ENCODE data around the gene SV2B. TPM values are rescaled to one million over a fixed set of nuclear protein-coding genes. Genes with fewer than 3 reads are reported as not detected.
"Not testable (repeated sequence)": the region's sequence is repeated elsewhere in the genome, so short reads cannot be mapped to it uniquely, and the experiment has no call there.

Gene SV2B
- total RNA-seq, 3 donors from 2014 or later = 0.44 to 4.9 (median 2.2) TPM

DNA sequence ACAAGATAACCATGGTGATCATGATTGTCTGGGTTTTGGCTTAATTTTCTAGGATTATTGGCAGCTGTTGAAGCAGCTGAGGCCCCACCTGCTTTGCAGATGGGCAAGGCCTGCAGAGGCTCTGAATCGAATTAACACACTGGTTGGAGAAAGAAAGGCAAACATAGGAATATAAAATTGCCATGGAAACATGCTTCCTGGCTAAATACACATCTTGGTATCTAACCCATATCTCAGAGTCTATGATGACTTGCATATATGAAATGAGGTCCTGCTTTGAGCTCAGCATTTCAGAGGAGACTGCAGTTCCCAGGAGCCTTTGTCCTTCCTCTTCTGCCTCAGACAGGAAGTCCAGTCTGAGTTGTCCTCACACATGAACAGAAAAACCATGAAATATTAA lies 24.3 kb upstream of the SV2B start:
- Histone ChIP-seq H3K36me3 (no peaks in the 10 kb centered on the region), H3K27me3 (no peaks in the 10 kb centered on the region), H3K9me3 (peaks cover 5 to 6% of the 10 kb centered on the region in 2 donors), H3K4me1 (no peaks in the 10 kb centered on the region), H3K4me3 (no peak overlapping the region), H3K27ac (no peak overlapping the region)
- DNase-seq (ENCODE audit: low spot score in 2 of 2) = no peak
- intact Hi-C loops (cut with DNase I; ENCODE audit: low total_unique reads) = no loop called here
- TF ChIP-seq POLR2A (IDR thresholded peaks at IDR 0.05) (no peak), POLR2AphosphoS5 (IDR thresholded peaks at IDR 0.05) (no peak)
- TF ChIP-seq, protein P1, sequence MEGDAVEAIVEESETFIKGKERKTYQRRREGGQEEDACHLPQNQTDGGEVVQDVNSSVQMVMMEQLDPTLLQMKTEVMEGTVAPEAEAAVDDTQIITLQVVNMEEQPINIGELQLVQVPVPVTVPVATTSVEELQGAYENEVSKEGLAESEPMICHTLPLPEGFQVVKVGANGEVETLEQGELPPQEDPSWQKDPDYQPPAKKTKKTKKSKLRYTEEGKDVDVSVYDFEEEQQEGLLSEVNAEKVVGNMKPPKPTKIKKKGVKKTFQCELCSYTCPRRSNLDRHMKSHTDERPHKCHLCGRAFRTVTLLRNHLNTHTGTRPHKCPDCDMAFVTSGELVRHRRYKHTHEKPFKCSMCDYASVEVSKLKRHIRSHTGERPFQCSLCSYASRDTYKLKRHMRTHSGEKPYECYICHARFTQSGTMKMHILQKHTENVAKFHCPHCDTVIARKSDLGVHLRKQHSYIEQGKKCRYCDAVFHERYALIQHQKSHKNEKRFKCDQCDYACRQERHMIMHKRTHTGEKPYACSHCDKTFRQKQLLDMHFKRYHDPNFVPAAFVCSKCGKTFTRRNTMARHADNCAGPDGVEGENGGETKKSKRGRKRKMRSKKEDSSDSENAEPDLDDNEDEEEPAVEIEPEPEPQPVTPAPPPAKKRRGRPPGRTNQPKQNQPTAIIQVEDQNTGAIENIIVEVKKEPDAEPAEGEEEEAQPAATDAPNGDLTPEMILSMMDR (IDR thresholded peaks at IDR 0.05) = no peak

DNA sequence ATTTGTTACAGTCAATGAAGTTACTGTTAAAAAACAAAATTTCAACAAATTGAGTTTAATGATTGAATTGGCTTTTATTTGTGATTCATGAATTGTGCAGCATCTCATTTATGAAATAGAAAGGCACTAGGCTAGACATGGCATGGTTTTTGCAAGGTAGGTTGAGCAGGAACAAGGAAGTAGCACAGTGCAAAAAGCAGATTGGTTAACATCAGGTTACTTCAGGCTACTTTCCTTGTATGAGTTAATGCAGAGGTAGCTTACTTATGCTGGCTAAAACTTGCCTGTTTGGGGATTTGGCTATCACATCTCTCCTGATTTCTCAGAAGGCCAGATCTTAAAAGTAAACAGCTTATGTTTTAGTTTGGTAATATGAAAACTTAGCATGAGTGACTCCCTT lies 23.0 kb upstream of the SV2B start:
- Histone ChIP-seq H3K27ac (no peak overlapping the region), H3K4me3 (no peak overlapping the region), H3K4me1 (no peaks in the 10 kb centered on the region), H3K9me3 (peaks cover 5 to 7% of the 10 kb centered on the region in 2 donors), H3K36me3 (no peaks in the 10 kb centered on the region), H3K27me3 (no peaks in the 10 kb centered on the region)
- intact Hi-C loops (cut with DNase I; ENCODE audit: low total_unique reads) = no loop called here
- DNase-seq (ENCODE audit: low spot score in 2 of 2) = no peak
- TF ChIP-seq POLR2AphosphoS5 (IDR thresholded peaks at IDR 0.05) (no peak), POLR2A (IDR thresholded peaks at IDR 0.05) (no peak)
- TF ChIP-seq, protein P1 (IDR thresholded peaks at IDR 0.05) = no peak

GRCh38 chr15:91093866-91094265 lies 6.2 kb upstream of the SV2B start:
- not testable (repeated sequence) for H3K4me1 ChIP-seq
- H3K27me3 ChIP-seq = peaks cover 0 to 20% of the 10 kb centered on the region in 2 donors

DNA sequence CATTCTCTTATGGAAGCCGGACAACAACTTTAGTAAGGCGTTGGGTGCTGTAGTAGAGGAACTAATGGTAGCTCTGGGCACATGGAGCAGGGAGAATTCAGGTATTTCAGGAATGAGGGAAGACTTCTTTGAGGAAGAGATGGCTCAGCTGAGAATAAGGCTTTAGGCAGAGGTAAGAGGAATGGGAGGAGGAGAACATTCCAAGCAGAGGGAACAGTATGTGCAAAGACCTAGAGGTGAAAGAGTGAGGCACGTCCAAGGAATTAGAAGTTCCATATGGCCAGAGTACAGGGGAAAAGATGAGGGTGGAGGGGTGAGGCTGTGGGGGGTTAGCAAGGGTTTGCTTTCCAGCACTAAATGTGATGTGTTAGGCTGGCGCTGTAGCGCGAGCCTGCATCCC lies 1.6 kb upstream of the SV2B start:
- Histone ChIP-seq H3K27ac (no peak overlapping the region), H3K9me3 (no peaks in the 10 kb centered on the region), H3K27me3 (peaks cover 0 to 52% of the 10 kb centered on the region in 2 donors), H3K36me3 (no peaks in the 10 kb centered on the region), H3K4me3 (no peak overlapping the region), H3K4me1 (no peaks in the 10 kb centered on the region)
- DNase-seq (ENCODE audit: low spot score in 2 of 2) = no peak
- TF ChIP-seq POLR2A (IDR thresholded peaks at IDR 0.05) (no peak), POLR2AphosphoS5 (IDR thresholded peaks at IDR 0.05) (no peak)
- TF ChIP-seq, protein P1 (IDR thresholded peaks at IDR 0.05) = no peak
- intact Hi-C loops (cut with DNase I; ENCODE audit: low total_unique reads) = no loop called here

More at GRCh38 chr15:91093866-91094265, 6.2 kb upstream of the SV2B start:
- H3K27ac ChIP-seq; H3K4me3 ChIP-seq; H3K9me3 ChIP-seq; intact Hi-C loops (cut with DNase I; ENCODE audit: low total_unique reads); H3K36me3 ChIP-seq; DNase-seq (ENCODE audit: low spot score in 2 of 2): not testable (repeated sequence)

GRCh38 chr15:91099616-91099994 lies 452 bp upstream of the SV2B start:
- Histone ChIP-seq H3K4me1 (no peaks in the 10 kb centered on the region), H3K27me3 (peaks cover 0 to 52% of the 10 kb centered on the region in 2 donors), H3K27ac (no peak overlapping the region), H3K4me3 (peak overlapping the region; percentile 50 to 67 (median 51)), H3K36me3 (no peaks in the 10 kb centered on the region), H3K9me3 (no peaks in the 10 kb centered on the region)
- TF ChIP-seq POLR2AphosphoS5 (IDR thresholded peaks at IDR 0.05) = no peak
- TF ChIP-seq, protein P1 (IDR thresholded peaks at IDR 0.05) = no peak
- TF ChIP-seq POLR2A (IDR thresholded peaks at IDR 0.05) = no peak
- intact Hi-C loops (cut with DNase I; ENCODE audit: low total_unique reads) = no loop called here
- no peak for DNase-seq (ENCODE audit: low spot score in 2 of 2)

All from breast epithelium (tissue), 4 donors.